ENCODE data around the gene LYSET.
"Not testable (repeated sequence)": the region's sequence is repeated elsewhere in the genome, so short reads cannot be mapped to it uniquely, and the experiment has no call there.

Gene LYSET

GRCh38 chr14:93163564-93163963 is 21.6 kb upstream of the LYSET start:
- DNase-seq (ENCODE audit: extremely low read depth, insufficient read length), result peak; percentile 40
- Histone ChIP-seq H3K27me3 (replicated peaks; ENCODE audit: control insufficient read depth, insufficient read depth, low read length) (no peaks in the 10 kb centered on the region), H3K36me3 (ENCODE audit: control insufficient read depth, insufficient read depth, low read length) (no peaks in the 10 kb centered on the region), H3K4me3 (replicated peaks; ENCODE audit: low read depth, low read length) (no peak overlapping the region)
- no peak for TF ChIP-seq CTCF (IDR thresholded peaks at IDR 0.05; ENCODE audit: insufficient read depth, low read length, poor library complexity, severe bottlenecking)

- H3K4me3 ChIP-seq (replicated peaks; ENCODE audit: low read depth, low read length); H3K27me3 ChIP-seq (replicated peaks; ENCODE audit: control insufficient read depth, insufficient read depth, low read length); H3K36me3 ChIP-seq (ENCODE audit: control insufficient read depth, insufficient read depth, low read length); DNase-seq (ENCODE audit: extremely low read depth, insufficient read length): not testable (repeated sequence)
Measured at GRCh38 chr14:93165271-93166265, 19.5 kb upstream of the LYSET start.

- DNase-seq (ENCODE audit: extremely low read depth, insufficient read length); H3K4me3 ChIP-seq (replicated peaks; ENCODE audit: low read depth, low read length); H3K36me3 ChIP-seq (ENCODE audit: control insufficient read depth, insufficient read depth, low read length); H3K27me3 ChIP-seq (replicated peaks; ENCODE audit: control insufficient read depth, insufficient read depth, low read length): not testable (repeated sequence)
Measured at GRCh38 chr14:93168610-93169009, 16.5 kb upstream of the LYSET start.

GRCh38 chr14:93169619-93170018 is 15.5 kb upstream of the LYSET start:
- H3K27me3 ChIP-seq (replicated peaks; ENCODE audit: control insufficient read depth, insufficient read depth, low read length); H3K4me3 ChIP-seq (replicated peaks; ENCODE audit: low read depth, low read length); DNase-seq (ENCODE audit: extremely low read depth, insufficient read length): not testable (repeated sequence)

GRCh38 chr14:93170141-93170540 is 15.0 kb upstream of the LYSET start:
- not testable (repeated sequence) for DNase-seq (ENCODE audit: extremely low read depth, insufficient read length); H3K27me3 ChIP-seq (replicated peaks; ENCODE audit: control insufficient read depth, insufficient read depth, low read length); H3K4me3 ChIP-seq (replicated peaks; ENCODE audit: low read depth, low read length); H3K36me3 ChIP-seq (ENCODE audit: control insufficient read depth, insufficient read depth, low read length)

More at GRCh38 chr14:93169619-93170018, 15.5 kb upstream of the LYSET start:
- not testable (repeated sequence) for H3K36me3 ChIP-seq (ENCODE audit: control insufficient read depth, insufficient read depth, low read length)

- no peak for TF ChIP-seq CTCF (IDR thresholded peaks at IDR 0.05; ENCODE audit: insufficient read depth, low read length, poor library complexity, severe bottlenecking)
- no peak overlapping the region for H3K4me3 ChIP-seq (replicated peaks; ENCODE audit: low read depth, low read length)
- DNase-seq (ENCODE audit: extremely low read depth, insufficient read length), result no peak
Measured at GRCh38 chr14:93171376-93171775, 13.7 kb upstream of the LYSET start.

GRCh38 chr14:93173943-93174395 is 11.1 kb upstream of the LYSET start:
- H3K4me3 ChIP-seq (replicated peaks; ENCODE audit: low read depth, low read length), result no peak overlapping the region
- TF ChIP-seq CTCF (IDR thresholded peaks at IDR 0.05; ENCODE audit: insufficient read depth, low read length, poor library complexity, severe bottlenecking), result no peak
- H3K36me3 ChIP-seq (ENCODE audit: control insufficient read depth, insufficient read depth, low read length), result no peaks in the 10 kb centered on the region
- H3K27me3 ChIP-seq (replicated peaks; ENCODE audit: control insufficient read depth, insufficient read depth, low read length), result no peaks in the 10 kb centered on the region
- DNase-seq (ENCODE audit: extremely low read depth, insufficient read length), result no peak

More at GRCh38 chr14:93171376-93171775, 13.7 kb upstream of the LYSET start:
- H3K36me3 ChIP-seq (ENCODE audit: control insufficient read depth, insufficient read depth, low read length), result no peaks in the 10 kb centered on the region
- H3K27me3 ChIP-seq (replicated peaks; ENCODE audit: control insufficient read depth, insufficient read depth, low read length), result no peaks in the 10 kb centered on the region

GRCh38 chr14:93174731-93175130 is 10.4 kb upstream of the LYSET start:
- not testable (repeated sequence) for H3K4me3 ChIP-seq (replicated peaks; ENCODE audit: low read depth, low read length); H3K27me3 ChIP-seq (replicated peaks; ENCODE audit: control insufficient read depth, insufficient read depth, low read length); H3K36me3 ChIP-seq (ENCODE audit: control insufficient read depth, insufficient read depth, low read length); DNase-seq (ENCODE audit: extremely low read depth, insufficient read length)
